Cortex of kidney (tissue), 1 donor: ENCODE results near the gene SMAGP.
"Not testable (repeated sequence)": the region's sequence is repeated elsewhere in the genome, so short reads cannot be mapped to it uniquely, and the experiment has no call there.

Experiments used
- DNase-seq: peaks from one replicate; lab custom pipeline; 2025; lab: John Stamatoyannopoulos, UW

SMAGP gene, protein sequence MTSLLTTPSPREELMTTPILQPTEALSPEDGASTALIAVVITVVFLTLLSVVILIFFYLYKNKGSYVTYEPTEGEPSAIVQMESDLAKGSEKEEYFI

DNA sequence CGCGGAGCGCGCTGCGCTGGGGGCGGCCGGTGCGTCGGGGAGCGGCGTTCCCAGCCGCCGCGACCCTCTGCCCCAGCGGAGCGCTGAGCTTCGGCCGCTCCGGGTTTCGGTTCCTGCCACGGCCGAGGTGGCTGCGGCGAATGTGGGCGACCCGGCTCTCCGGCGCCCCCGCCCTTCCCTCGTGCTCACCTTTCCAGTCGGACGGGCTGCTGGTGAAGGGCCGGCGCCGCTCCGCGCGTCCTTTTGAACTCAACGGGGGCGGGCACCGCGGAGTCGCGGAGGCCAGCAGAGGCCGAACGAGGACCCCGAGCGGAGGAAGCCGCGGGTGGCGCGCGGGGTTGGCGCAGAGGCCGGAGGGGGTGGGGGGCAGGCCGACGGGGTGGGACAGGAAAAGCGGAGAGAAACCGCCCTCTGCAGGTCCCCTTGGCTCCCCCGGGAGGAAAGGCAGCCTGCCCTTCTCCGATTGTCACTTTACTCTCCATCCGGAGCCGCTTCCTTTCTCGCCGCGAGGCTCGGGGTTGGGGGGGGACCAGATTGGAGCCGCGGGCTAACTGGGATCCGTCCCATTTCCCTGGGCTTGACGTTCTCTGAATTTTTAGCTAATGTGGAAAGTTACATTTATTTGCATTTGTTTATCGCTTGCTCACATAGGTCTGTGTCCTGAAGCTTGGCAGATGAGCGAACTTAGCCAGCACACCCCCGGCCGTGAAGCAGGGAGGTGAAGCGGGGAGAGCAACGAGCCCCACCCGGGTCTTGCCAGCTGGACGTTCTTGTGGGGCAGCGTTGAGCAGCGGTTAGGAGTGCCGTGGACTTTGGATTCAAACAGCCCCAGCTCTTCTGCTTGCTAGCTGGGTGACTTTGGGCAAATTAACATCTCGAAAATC, at the start of gene SMAGP:
Gene SMAGP, minus strand, starts transcription at position 349 of the 884 bp plus-strand sequence. CDS start 1,137 bp downstream, outside the sequence.
- no peak for DNase-seq

DNA sequence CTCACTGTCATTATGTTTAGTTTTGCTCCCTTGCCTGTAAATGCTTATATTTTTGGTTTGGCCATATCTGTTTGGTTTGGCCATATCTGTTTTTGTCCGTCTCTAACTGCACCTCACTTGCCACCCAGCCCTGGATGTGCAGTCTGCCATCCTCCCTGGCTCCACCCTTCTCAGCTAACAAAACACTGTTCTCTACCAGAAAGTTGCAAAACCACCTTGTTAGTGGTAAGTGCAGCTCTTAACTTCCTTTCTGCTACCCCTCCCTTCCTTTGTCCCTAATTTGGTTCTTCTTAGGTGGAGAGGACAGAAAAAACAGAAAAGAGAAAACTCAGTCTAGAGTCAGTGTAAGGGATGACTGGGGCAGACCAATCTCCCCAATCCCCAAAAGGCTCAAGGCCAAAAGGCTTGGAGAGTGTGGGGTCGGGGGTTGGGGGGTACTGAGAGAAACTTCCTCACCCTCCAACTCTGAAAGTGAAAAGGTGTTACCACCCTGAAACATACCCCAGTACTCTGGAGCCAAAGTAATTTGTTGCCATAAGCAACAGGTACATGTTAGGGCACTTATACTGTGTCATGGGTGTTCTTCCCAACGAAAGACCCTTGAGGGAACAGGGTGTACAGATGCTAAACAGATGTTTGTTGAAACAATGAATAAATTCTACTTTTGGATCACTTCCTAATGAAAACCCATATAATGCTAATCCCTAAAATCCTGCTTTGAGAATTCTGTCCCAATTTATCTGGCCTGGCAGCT, 48.8 kb upstream of the SMAGP start:
- no peak for DNase-seq

DNA sequence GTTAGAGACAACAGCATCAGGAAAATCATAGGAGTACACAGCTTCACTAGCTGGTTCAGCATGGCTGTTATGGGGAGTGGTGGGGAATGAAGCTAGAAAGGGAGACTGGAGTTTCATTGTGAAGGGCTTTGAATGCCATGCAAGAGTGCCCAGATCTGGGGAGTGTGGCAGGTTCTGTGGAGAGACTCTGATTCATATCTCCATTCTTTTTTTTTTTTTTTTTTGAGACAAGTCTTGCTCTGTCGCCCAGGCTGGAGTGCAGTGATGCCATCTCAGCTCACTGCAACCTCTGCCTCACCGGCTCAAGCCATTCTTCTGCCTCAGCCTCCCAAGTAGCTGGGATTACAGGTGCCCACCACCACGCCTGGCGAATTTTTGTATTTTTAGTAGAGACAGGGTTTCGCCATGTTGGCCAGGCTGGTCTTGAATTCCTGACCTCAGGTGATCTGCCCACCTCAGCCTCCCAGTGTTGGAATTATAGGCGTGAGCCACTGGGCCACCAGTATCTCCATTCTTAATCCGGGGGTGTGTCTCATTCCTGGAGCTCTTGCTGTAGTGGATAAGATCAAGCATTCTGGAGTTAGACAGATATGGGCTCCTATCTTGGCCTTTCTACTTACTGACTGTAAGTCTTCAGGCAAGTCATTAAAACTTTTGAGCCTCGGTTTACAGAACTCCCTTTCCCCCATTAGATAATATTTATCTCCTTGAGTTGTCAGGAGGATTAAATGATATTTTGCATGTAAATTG, 48.0 kb upstream of the SMAGP start:
- DNase-seq = not testable (repeated sequence)

DNA sequence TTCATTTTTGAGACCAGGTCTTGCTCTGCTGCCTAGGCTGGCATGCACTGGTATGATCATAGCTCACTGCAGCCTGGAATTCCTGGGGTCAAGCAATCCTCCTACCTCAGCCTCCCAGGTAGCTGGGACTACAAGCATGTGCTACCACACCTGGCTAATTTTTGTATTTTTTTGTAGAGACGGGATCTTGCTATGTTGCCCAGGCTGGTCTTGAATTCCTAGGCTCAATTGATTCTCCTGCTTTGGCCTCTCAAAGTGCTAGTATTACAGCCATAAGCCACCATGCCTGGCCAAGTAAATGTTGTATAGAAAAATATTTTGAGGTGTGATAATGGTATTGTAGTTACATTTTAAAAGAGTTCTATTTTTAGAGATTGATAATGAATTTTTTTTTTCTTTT, 41.2 kb upstream of the SMAGP start:
- no peak for DNase-seq

DNA sequence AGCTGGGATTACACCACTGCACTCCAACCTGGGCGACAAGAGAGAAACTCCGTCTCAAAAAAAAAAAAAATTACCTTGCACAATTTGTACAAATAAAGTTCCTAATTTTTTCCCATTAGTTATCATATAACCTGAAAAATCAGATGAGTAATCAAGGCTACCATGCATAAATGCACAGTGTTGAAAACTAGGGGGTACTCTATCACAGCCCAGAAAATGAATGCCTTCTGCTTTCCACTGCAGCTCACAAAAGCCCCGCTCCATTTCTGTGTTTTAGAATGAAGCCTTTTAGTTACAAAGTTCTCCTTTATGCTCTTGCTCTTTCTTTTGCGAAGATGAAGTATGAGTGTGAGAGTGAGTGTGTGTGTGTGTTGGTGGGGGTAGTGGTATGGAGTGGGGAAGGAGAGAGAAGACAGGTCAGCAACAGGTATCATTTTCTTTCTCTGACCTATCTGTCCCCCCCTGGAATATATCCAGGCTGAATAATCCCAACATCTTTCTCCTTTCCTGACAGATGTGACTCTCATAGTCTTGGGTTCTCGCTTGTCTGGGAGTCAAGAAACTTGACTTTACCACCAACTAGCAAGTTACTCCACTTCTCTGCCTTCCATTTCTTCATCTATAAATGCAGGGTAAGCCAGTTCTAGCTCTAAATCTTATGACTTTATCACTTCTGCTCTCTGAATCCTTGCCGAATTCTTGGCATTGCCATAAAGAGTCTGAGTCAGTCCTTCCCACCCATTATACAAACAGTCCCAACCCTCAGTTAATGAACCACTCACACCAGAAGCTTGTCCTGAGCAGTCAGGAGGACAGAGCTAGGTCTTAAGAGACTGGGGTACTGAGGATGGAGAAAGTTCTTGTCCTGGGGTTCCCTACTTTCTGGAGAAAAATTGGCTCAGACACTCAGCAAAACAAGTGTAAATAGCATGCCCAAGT, 37.7 kb upstream of the SMAGP start:
- DNase-seq = no peak

DNA sequence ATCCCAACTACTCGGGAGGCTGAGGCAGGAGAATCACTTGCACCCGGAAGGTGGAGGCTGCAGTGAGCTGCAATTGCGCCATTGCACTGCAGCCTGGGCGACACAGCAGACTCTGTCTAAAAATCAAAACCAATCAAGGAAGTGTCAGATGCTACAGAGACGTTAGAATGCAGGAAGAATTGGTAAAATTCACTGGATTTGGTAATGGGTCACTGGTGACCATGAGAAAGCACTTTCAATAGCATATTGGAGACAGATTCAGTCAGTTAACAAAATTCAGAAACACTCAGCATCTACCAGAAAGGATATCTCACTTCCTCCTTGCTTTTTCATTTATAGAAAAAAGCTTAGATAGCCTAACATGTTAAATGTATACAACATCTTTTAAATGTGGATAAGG, 36.3 kb upstream of the SMAGP start:
- DNase-seq = no peak

DNA sequence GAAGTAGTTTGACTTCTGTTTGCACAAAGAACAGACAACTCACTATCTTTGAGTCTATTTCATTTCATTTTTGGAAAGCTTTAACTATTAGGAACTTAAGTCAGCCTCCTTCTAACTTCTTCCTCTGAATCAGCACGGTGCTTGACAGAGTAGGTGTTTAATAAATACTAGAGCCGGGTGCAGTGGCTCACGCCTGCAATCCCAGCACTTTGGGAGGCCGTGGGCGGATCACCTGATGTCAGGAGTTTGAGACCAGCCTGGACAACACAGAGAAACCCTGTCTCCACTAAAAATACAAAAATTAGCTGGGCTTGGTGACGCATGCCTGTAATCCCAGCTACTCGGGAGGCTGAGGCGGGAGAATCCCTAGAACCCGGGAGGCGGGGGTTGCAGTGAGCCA, 30.6 kb upstream of the SMAGP start:
- DNase-seq = not testable (repeated sequence)

DNA sequence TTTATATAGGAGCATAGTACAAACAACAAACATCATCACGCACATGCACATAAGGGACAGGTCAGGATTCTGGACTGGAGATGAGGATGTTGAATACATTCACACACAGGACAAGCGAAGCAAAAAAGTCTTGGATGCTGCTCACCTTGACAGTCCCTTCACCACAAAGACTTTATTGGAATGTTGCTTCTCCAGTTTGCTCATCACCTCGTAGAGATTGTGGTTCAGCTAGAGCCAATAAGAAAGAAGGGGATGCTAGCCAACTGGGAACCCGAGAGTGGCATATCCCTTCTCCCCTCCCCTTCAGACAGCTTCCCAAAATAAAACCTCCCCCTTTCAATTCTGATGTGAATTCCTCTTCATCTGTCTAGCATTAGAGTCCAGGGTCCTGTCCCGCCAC, 25.4 kb upstream of the SMAGP start:
- no peak for DNase-seq

DNA sequence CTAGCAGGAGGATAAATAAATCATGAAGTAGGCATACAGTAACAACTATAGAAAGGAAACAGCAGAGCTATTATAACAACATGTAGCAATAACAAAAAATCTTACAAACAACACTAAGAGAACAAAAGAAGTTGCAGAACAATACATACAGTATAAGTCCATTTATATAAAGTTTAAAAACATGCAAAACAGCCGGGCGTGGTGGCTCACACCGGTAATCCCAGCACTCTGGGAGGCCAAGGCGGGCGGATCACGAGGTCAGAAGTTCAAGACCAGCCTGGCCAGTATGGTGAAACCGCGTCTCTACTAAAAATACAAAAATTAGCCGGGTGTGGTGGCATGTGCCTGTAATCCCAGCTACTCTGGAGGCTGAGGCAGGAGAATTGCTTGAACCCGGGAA, 23.9 kb upstream of the SMAGP start:
- DNase-seq = not testable (repeated sequence)

DNA sequence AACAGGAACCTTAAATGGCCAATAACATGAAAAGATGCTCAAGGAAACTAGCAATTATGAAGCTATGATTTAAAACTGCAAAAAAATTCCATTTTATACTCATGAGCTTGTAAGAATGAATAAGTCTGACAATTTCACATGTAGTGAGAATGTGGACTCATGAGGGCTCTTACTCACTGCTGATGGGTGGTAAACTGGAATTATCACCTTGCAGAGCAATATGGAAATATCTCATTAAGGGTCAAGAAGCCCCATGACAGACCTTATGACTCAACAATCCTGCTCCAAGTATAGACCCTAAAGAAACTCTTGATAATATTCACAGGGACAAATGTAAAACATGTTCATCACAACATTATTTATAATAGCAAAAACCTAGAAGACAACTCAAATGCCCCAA, 23.5 kb upstream of the SMAGP start:
- DNase-seq = no peak

DNA sequence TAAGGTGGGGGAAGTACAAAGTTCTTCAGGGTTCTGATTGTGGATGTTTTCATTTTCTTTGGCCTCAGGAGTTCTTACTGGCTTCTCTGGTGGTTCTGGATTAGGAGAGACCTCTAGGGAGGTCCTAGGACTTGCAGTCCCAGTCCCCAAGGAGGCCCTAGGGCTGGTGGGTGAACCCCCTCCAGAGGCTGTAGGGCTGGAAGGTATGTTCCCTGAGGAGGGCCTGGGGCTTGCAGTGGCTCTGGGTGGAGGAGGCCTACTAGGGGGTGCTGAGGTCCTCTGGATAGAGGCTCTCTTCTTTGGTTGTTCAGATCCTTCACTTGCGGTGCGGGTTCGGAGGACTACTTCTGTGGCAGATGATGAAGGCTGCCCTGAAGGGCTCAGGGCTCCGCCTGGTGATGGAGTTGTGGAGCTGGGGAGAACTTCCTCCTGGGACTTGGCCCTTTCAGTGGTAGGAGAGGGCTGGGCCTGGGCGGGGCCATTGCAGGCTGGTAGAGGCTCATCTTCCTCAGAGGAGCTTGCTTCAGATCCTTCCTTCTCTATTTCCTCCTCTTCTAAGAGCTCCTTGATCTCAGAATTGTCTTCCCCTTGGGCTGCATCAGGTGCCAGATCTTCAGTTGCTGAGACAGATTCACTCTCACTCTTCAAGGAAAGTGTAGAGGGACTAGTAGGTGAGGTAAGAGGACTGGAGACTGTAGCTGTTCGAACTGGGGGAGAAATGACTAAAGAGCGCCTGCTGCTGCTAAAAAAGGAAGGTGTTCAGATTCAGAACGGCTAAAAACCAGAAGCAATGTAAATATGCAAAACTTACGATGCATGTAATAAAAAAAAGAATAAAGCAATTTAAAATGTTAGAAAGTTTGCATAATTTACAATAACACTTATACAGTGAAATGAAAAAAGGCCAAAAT, 21.6 kb upstream of the SMAGP start:
- DNase-seq = not testable (repeated sequence)

DNA sequence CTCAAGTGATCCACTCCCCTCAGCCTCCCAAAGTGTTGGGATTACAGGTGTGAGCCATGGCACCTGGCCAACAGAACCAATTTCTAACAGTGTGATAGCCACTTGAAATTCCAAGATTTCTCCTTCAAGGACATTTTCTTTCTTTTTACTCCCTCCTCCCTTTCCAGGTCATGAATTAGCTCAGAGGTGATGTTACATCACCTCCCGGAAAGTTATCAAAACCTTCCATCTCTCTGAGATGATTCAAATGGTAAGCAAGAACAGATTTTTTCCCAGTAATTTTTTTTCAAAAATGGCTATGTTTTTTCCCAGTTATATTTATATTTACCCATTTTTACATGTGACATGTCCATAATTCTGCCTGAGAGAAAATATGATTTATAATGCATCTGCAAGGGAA, 15.6 kb upstream of the SMAGP start:
- no peak for DNase-seq

DNA sequence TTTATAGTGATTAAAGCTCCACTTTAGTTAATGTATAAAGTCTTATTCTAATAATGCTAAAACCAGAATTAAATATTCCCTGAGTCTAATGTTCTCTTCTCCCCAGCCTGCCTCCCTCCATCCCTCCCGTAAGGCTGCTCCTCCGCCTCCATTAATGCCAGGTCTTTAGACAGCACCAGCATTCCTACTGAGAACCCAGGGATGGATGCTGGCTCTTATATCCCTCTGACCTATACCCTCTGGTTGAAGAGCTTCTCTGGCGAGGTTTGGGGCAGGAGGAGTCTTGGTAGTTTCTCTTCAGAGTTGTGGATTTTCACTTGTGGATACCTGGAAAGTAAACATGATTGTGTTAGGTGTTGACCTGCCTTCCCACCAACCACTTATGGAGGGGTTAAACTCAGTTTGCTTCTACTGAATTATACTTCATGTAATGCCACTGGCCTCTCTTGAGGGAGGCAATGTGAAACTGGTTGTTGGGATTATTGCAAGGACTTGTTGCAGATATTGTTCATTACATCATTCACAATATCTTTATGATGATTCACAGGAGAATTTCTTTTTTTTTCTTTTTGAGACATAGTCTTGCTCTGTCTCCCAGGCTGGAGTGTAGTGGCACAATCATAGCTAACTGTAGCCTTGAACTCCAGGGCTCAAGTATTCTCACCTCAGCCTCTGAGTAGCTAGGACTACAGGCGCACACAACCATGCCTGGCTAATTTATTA, 11.1 kb upstream of the SMAGP start:
- no peak for DNase-seq

DNA sequence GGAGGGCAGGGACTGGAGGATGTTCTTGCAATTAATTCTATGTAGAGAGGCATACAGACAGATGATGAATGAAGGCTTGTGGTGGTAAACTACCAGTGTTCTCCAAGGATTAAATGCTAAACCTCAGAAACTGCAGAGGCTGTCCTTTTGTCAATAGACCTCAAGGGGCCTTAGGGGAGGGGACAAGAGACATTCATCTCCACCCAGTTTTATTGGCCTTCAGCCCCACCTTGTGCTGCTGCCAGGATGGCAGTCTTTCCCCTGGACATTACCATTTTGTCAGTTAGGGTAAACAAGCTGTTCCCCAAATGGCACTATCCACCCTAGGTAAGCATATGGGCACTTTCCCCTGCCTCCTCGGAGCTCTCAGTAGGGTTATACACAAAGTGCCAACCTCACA, 4.9 kb upstream of the SMAGP start:
- DNase-seq = no peak

DNA sequence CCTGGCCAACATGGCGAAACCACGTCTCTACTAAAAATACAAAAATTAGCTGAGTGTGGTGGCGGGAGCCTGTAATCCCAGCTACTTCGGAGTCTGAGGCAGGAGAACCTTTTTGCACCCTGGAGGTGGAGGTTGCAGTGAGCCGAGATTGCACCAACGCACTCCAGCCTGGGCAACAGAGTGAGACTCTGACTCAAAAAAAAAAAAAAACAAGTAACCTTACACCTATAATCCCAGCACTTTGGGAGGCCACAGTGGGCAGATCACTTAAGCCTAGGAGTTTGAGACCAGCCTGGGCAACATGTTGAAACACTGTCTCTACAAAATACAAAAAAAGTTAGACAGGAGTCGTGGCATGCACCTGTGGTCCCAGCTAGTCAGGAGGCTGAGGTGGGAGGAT, 2.6 kb upstream of the SMAGP start:
- DNase-seq = not testable (repeated sequence)

DNA sequence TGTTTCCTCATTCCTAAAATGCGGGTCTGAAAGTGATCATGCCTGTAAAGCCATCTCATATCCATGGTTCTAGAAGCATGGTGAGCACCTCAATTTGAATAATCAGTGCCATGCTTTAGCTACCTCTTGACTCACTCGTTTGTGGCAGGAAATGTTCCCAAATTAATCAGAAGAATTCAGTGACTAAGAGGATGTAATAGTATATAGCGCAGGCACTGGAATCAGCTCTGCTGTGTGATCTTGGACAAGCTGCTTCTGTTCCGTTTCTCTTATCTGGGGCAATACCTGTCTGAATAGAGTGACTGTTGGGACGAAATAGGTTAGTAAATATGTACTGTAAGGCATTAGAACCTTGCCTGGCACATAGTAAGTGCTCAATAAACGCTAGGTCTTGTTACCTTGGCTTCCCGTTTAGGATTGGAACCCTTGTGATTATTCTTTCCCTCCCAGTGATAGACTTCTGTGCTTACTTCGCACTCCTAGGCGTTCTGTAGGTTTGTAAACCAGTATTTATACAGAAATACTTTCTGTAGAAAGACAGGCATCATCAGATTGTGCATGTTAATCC, 820 bp upstream of the SMAGP start:
- DNase-seq = no peak

DNA sequence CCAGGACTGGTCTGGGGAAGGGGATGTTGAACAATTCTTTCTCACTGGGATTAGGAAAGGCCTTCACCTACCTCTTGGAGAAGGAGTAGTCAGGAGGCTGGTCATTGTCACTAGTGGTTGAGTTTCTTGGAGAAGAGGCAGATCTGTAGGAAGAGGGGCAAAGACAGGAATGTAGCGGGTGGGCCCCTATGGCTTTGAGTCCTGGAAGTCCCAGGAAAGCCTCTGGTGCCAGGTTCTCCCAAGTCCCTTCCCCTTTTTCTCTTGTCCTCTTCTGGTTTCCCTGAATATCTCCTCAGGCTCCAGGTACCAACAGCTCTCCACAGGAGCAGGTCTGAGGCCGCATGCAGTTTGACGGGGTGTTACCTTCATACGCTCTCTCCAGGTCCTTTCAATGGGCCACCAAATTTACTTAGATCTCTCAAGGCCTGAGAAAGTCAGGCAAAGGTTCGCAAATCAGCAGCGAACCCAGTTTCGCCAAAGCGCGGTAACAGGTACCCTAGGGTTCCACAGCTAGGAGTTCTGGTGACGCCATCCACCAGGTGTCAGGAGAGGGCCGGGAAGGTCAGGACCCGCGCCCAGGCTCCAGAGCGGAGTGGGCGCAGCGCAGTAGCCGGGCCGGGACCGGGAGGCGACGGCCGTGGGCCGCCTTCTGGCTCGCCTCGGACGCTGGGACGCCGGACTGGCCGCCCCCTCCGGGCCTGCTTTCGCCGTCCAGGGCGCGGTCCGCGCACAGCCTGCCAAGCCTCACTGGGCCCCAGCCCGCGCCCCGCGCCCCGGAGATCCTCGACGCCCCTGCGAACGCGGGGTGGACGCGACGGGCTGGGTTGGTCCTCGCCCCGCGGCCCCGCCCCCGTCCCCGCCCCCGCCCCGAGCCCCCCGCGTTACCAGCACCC, 795 bp downstream of the SMAGP start:
- DNase-seq = no peak

DNA sequence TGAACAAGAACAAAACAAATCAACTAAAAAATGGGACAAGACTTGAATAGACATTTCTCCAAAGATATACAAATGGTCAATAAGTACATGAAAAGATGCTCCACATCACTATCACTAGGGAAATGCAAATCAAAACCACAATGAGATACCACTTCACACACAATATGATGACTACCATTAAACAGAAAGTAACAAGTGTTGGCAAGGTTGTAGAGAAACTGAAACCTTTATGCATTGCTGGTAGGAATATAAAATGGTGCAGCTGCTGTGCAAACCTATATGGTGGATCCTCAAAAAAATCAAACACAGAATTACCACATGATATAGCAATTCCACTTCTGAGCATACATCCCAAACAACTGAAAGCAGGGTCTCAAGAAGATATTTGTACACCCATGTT, 5.2 kb downstream of the SMAGP start:
- no peak for DNase-seq
